GM12878 (cell line): ENCODE measurements around the gene TP73. TPM values are rescaled to one million over a fixed set of nuclear protein-coding genes. Genes with fewer than 3 reads are reported as not detected.

Source experiments
- ATAC-seq: fragments of 200-7000 bp; cut with Tn5 transposase; 3 replicates; pipeline ENCODE4 v1.9.1; 2020; ENCODE audit warnings: mild to moderate bottlenecking, moderate library complexity
- BruUV-seq: library from RNA; stranded (reverse); fragments of 400-500 nt; replicated peaks from 2 replicates; lab custom pipeline; 2021; lab: Mats Ljungman, UMichigan
- CTCF ChIA-PET: fragments of 300-600 bp; sonication (Branson Sonifier 250); formaldehyde crosslinking; extraction: SDS; loops from one replicate; lab custom pipeline; 2021; ENCODE audit warnings: inconsistent platforms; lab: Yijun Ruan, JAX
- POLR2A ChIA-PET: fragments of 350-600 bp; formaldehyde crosslinking; extraction: SDS; loops from one replicate; lab custom pipeline; 2021; ENCODE audit warnings: inconsistent platforms; lab: Charles Lee
- RAD21 ChIA-PET: fragments of 300-600 bp; sonication (Branson Sonifier 250); formaldehyde crosslinking; loops from one replicate; lab custom pipeline; 2023; ENCODE audit warnings: antibody characterized with exemption; ENCODE audit not compliant: unreplicated experiment; lab: Charles Lee
- SMC1A ChIA-PET: fragments of 300-600 bp; sonication (Branson Sonifier 250); formaldehyde crosslinking; loops from one replicate; lab custom pipeline; 2023; ENCODE audit not compliant: unreplicated experiment, uncharacterized antibody; lab: Charles Lee
- DNase-seq: peaks from one replicate; pipeline ENCODE4 v3.0.0-alpha.2; 2011; ENCODE audit warnings: low read depth, low spot score
- FAIRE-seq: peaks from 3 replicates; lab custom pipeline; 2011; peaks lifted over from hg19 to GRCh38; lab: Jason Lieb, UNC
- H2AFZ ChIP-seq: 2 replicates; pipeline ENCODE4 v1.6.0; 2011; ENCODE audit warnings: low read depth, low read length, control low read depth; ENCODE audit not compliant: control insufficient read depth
- H3K27ac ChIP-seq: 2 replicates; pipeline ENCODE4 v1.5.1; 2011; ENCODE audit warnings: control low read depth; ENCODE audit not compliant: control insufficient read depth, insufficient read depth
- H3K27me3 ChIP-seq, 2 experiments: replicated peaks in 1 of 2; 2 replicates each; pipeline versions ENCODE4 v1.6.0 to v1.6.1; 2011; ENCODE audit warnings: low read length in 1 of 2; ENCODE audit not compliant: control insufficient read depth in 2 of 2, insufficient read depth in 2 of 2
- H3K36me3 ChIP-seq, 2 experiments: 2 replicates each; pipeline ENCODE4 v1.5.1; 2011; ENCODE audit warnings: low read length in 1 of 2; ENCODE audit not compliant: control insufficient read depth in 2 of 2, insufficient read depth in 2 of 2
- H3K4me1 ChIP-seq: 2 replicates; pipeline ENCODE4 v1.6.1; 2011; ENCODE audit warnings: mild to moderate bottlenecking, low read length, moderate library complexity, mixed read lengths; ENCODE audit not compliant: control insufficient read depth, insufficient read depth
- H3K4me2 ChIP-seq: 2 replicates; pipeline ENCODE4 v1.6.0; 2011; ENCODE audit warnings: control low read depth; ENCODE audit not compliant: control insufficient read depth, insufficient read depth
- H3K4me3 ChIP-seq: fragments of 200-600 bp; sonication (generic); 2 replicates; pipeline ENCODE4 v1.5.1; 2016
- H3K79me2 ChIP-seq: 2 replicates; pipeline ENCODE4 v1.6.0; 2011; ENCODE audit warnings: low read length; ENCODE audit not compliant: control insufficient read depth, insufficient read depth
- H3K9ac ChIP-seq: 2 replicates; pipeline ENCODE4 v1.8.0; 2011; ENCODE audit warnings: low read length, control low read depth, mixed read lengths; ENCODE audit not compliant: control insufficient read depth, insufficient read depth
- H3K9me3 ChIP-seq: replicated peaks from 3 replicates; pipeline ENCODE4 v1.5.1; 2011; ENCODE audit warnings: mild to moderate bottlenecking, low read length; ENCODE audit not compliant: control insufficient read depth, insufficient read depth
- H4K20me1 ChIP-seq: 2 replicates; pipeline ENCODE4 v1.6.0; 2011; ENCODE audit not compliant: control insufficient read depth, insufficient read depth
- BMI1 ChIP-seq: fragments of 450-650 bp; IDR thresholded peaks from 2 replicates; pipeline ENCODE4 v1.6.1; 2016; ENCODE audit warnings: mild to moderate bottlenecking, moderate library complexity, borderline replicate concordance
- CHD4 ChIP-seq: fragments of 200-600 bp; sonication (generic); IDR thresholded peaks from 2 replicates; pipeline ENCODE4 v1.6.1; 2016; ENCODE audit warnings: mild to moderate bottlenecking
- DPF2 ChIP-seq: fragments of 450-650 bp; IDR thresholded peaks from 2 replicates; pipeline ENCODE4 v1.6.1; 2017; ENCODE audit warnings: mild to moderate bottlenecking
- HDGF ChIP-seq: fragments of 450-650 bp; IDR thresholded peaks from 2 replicates; pipeline ENCODE4 v1.6.1; 2016; ENCODE audit warnings: antibody characterized with exemption
- JUND ChIP-seq: IDR thresholded peaks from 2 replicates; pipeline ENCODE4 v1.6.1; 2012; ENCODE audit warnings: low read depth, mild to moderate bottlenecking, low read length, improper control_type of control experiment, moderate library complexity
- KAT2A ChIP-seq: conservative IDR thresholded peaks from 2 replicates; pipeline ENCODE4 v1.6.1; 2011; ENCODE audit warnings: low read depth, low read length; ENCODE audit not compliant: control insufficient read depth
- POLR2A ChIP-seq: IDR thresholded peaks from 2 replicates; pipeline ENCODE4 v1.6.1; 2011; ENCODE audit warnings: low read depth, mild to moderate bottlenecking, low read length
- RUNX3 ChIP-seq: IDR thresholded peaks from 2 replicates; pipeline ENCODE4 v1.6.1; 2012; ENCODE audit warnings: low read length, inconsistent platforms
- SIN3A ChIP-seq: IDR thresholded peaks from 2 replicates; pipeline ENCODE4 v1.6.1; 2012; ENCODE audit warnings: low read depth, low read length, improper control_type of control experiment
- SMAD1 ChIP-seq: fragments of 450-650 bp; IDR thresholded peaks from 2 replicates; pipeline ENCODE4 v1.6.1; 2018; ENCODE audit warnings: mild to moderate bottlenecking, low read depth; ENCODE audit not compliant: partially characterized antibody
- TCF7 ChIP-seq: IDR thresholded peaks from 2 replicates; pipeline ENCODE4 v1.6.1; 2014; ENCODE audit warnings: antibody characterized with exemption, borderline replicate concordance
- WGBS: methylation state at CpG from one replicate; pipeline ENCODE4 v1.1.6; 2016; ENCODE audit warnings: low lambda C conversion rate; ENCODE audit not compliant: insufficient replicate concordance, insufficient coverage; ENCODE audit errors: missing lambda C conversion rate; 5-methylcytosine and 5-hydroxymethylcytosine counted together
- in situ Hi-C: fragments of 300-500 bp; cut with MboI; formaldehyde crosslinking; loops from 9 replicates; pipeline ENCODE4 v1.14.3; 2018; ENCODE audit warnings: mixed read lengths
- intact Hi-C: fragments of 100-400 bp; cut with micrococcal nuclease; formaldehyde crosslinking; loops from one replicate; pipeline ENCODE4 v1.14.2; 2022; ENCODE audit not compliant: unreplicated experiment
- polyA plus RNA-seq, 11 experiments: library from polyadenylated mRNA; depleted of rRNA in 4 of 11; unstranded in 6 of 11; stranded (reverse) in 5 of 11; fragments of >200 nt; fragmentation: Nextera tagmentation in 4 of 11; fragmentation: Illumina TruSeq in 1 of 11; extraction: Ambion mirVana in 4 of 11; extraction: Trizol in 1 of 11; gene quantifications; 1 replicate in 1 of 11; 2 replicates in 10 of 11; pipeline versions ENCODE4 v1.2.1 to v1.2.3, GENCODE V29; 2011 to 2016; ENCODE audit warnings: inconsistent platforms in 2 of 11, missing spikeins in 2 of 11, low read depth in 1 of 11
- total RNA-seq, 4 experiments: library from RNA; depleted of rRNA in 3 of 4; stranded (reverse); fragments of >200 nt in 3 of 4; fragmentation: Illumina TruSeq in 1 of 4; extraction: Trizol in 1 of 4; gene quantifications; 2 replicates each; pipeline versions ENCODE4 v1.2.1 to v1.2.3, GENCODE V29; 2013 to 2021
- TF ChIP-seq, protein P1 (sequence below): IDR thresholded peaks from 2 replicates; pipeline ENCODE4 v1.6.1; 2012; ENCODE audit warnings: low read depth, low read length, improper control_type of control experiment
- TF ChIP-seq, protein P2 (sequence below): fragments of 450-650 bp; IDR thresholded peaks from 2 replicates; pipeline ENCODE4 v1.6.1; 2017; ENCODE audit warnings: borderline replicate concordance
- TF ChIP-seq, protein P3 (sequence below): fragments of 450-650 bp; IDR thresholded peaks from 2 replicates; pipeline ENCODE4 v1.6.1; 2018; ENCODE audit warnings: borderline replicate concordance, mild to moderate bottlenecking; ENCODE audit not compliant: partially characterized antibody

The TP73 gene
- total and polyA plus RNA-seq, 10 of the 15 experiments (the other 5 are each of a cell fraction or from before 2014, with no cell fraction given): 0.08 to 54.2 (median 14.9) TPM

DNA sequence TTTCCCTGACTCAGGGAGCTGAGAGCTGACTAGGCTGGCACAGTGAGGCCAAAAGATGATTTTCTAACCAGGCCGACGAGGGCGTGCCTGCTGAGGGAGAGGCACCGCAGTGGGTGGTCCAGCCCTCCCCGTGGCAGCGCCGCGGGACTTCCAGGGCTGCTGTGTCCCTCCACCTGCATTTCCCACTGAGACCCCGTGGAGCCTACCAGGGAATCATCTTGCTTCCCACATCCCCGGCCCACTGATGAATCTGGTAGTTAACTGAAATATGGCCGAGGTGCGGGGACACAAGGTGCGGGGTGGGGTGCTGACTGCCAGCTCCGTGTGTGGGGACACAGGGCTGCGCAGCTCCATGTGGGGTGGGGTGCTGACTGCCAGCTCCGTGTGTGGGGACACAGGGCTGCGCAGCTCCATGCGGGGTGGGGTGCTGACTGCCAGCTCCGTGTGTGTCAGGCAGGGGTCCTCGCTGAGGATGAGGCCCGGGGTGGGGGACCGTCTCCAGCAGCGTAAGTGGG is 12.9 kb upstream of the TP73 start:
- FAIRE-seq: no peak
- TF ChIP-seq, protein P1, sequence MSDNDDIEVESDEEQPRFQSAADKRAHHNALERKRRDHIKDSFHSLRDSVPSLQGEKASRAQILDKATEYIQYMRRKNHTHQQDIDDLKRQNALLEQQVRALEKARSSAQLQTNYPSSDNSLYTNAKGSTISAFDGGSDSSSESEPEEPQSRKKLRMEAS: no peak
- no peak for TF ChIP-seq TCF7
- TF ChIP-seq POLR2A: no peak
- WGBS: over 99% methylated on average over 23 of the region's 23 CpGs
- Histone ChIP-seq H3K36me3 (peaks cover 13 to 15% of the 10 kb centered on the region in 2 experiments; a peak in 3 of 4 replicates), H3K79me2 (no peaks in the 10 kb centered on the region), H3K4me2 (no peak overlapping the region), H2AFZ (no peak overlapping the region), H3K27me3 (no peaks in the 10 kb centered on the region), H3K4me1 (no peaks in the 10 kb centered on the region), H4K20me1 (no peaks in the 10 kb centered on the region), H3K9ac (no peak overlapping the region), H3K9me3 (no peaks in the 10 kb centered on the region), H3K27ac (no peak overlapping the region), H3K4me3 (no peak overlapping the region)
- in situ Hi-C loops: no loop called here
- ChIA-PET POLR2A (no interaction called here), SMC1A (interaction anchor here (0.9 kb wide), 1 partner anchor 12 kb away, joined by 3 read pairs; no protein-coding TSS in a partner anchor), CTCF (interaction anchor here (0.7 to 1.4 kb wide), 2 partner anchors 20 kb away, joined by 4 read pairs; no protein-coding TSS in a partner anchor), RAD21 (no interaction called here)
- no TSS peak for BruUV-seq
- intact Hi-C loops: no loop called here
- no peak for ATAC-seq
- no peak for DNase-seq

DNA sequence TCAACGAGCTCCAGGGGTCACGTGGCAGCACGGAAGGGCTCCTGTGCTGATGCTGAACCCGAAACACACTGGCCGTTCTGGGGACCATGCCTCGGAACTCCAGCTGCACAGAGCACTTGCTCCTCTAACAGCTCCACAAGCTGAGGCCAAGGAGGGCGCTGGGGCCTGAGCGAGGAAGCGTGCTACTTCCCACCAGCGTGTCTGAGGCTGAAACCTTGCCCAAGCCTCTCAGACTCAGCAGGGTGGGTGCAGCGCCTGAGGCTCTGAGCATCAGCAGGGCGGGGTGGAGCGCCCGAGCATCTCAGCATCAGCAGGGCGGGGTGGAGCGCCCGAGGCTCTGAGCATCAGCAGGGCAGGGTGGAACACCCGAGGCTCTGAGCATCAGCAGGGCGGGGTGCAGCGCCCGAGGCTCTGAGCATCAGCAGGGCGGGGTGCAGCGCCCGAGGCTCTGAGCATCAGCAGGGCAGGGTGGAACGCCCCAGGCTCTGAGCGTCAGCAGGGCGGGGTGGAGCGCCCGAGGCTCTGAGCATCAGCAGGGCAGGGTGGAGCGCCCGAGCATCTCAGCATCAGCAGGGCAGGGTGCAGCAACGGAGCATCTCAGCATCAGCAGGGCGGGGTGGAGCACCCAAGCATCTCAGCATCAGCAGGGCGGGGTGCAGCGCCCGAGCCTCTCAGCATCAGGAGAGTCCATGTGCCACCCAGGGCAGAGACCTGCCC is 12.0 kb upstream of the TP73 start:
- SMC1A ChIA-PET: no interaction called here
- WGBS: 88% methylated on average over 36 of the region's 36 CpGs
- TF ChIP-seq, protein P2, sequence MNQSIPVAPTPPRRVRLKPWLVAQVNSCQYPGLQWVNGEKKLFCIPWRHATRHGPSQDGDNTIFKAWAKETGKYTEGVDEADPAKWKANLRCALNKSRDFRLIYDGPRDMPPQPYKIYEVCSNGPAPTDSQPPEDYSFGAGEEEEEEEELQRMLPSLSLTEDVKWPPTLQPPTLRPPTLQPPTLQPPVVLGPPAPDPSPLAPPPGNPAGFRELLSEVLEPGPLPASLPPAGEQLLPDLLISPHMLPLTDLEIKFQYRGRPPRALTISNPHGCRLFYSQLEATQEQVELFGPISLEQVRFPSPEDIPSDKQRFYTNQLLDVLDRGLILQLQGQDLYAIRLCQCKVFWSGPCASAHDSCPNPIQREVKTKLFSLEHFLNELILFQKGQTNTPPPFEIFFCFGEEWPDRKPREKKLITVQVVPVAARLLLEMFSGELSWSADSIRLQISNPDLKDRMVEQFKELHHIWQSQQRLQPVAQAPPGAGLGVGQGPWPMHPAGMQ: no peak
- TF ChIP-seq RUNX3 (no peak), BMI1 (no peak), JUND (no peak), HDGF (no peak), SIN3A (no peak), CHD4 (no peak), KAT2A (no peak), SMAD1 (no peak), DPF2 (no peak)
- TF ChIP-seq, protein P3, sequence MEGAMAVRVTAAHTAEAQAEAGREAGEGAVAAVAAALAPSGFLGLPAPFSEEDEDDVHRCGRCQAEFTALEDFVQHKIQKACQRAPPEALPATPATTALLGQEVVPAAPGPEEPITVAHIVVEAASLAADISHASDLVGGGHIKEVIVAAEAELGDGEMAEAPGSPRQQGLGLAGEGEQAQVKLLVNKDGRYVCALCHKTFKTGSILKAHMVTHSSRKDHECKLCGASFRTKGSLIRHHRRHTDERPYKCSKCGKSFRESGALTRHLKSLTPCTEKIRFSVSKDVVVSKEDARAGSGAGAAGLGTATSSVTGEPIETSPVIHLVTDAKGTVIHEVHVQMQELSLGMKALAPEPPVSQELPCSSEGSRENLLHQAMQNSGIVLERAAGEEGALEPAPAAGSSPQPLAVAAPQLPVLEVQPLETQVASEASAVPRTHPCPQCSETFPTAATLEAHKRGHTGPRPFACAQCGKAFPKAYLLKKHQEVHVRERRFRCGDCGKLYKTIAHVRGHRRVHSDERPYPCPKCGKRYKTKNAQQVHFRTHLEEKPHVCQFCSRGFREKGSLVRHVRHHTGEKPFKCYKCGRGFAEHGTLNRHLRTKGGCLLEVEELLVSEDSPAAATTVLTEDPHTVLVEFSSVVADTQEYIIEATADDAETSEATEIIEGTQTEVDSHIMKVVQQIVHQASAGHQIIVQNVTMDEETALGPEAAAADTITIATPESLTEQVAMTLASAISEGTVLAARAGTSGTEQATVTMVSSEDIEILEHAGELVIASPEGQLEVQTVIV: no peak

More for the DNA sequence above, 12.0 kb upstream of the TP73 start:
- peaks cover 9 to 15% of the 10 kb centered on the region in 2 experiments; a peak in 3 of 4 replicates for H3K36me3 ChIP-seq
- H3K27ac ChIP-seq: no peak overlapping the region
- RAD21 ChIA-PET: no interaction called here
- no peak overlapping the region for H3K9ac ChIP-seq
- H3K4me2 ChIP-seq: no peak overlapping the region
- POLR2A ChIA-PET: no interaction called here
- DNase-seq (no peak), ATAC-seq (no peak), FAIRE-seq (no peak)
- H3K27me3 ChIP-seq: no peaks in the 10 kb centered on the region
- CTCF ChIA-PET: no interaction called here
- H2AFZ ChIP-seq: no peak overlapping the region
- in situ Hi-C loops (no loop called here), intact Hi-C loops (no loop called here)
- H4K20me1 ChIP-seq: no peaks in the 10 kb centered on the region
- H3K4me1 ChIP-seq: no peaks in the 10 kb centered on the region
- no peak overlapping the region for H3K4me3 ChIP-seq
- no peaks in the 10 kb centered on the region for H3K9me3 ChIP-seq
- BruUV-seq: no TSS peak
- no peaks in the 10 kb centered on the region for H3K79me2 ChIP-seq
